Body of pancreas (tissue), 4 donors: ENCODE results near the gene MAP3K4. TPM values are rescaled to one million over a fixed set of nuclear protein-coding genes. Genes with fewer than 3 reads are reported as not detected.

Source experiments
- ATAC-seq: fragments of 150-250 bp; one replicate; pipeline ENCODE4 v1.9.1; 2016
- DNase-seq, 4 donors: peaks; one replicate each; pipeline ENCODE4 v3.0.0-alpha.2; 2019
- H3K27ac ChIP-seq, 4 donors: fragments of 200-600 bp; sonication (generic); 1 replicate in 3 of 4; 2 replicates in 1 of 4; pipeline versions ENCODE4 v1.5.1 to v1.6.1; 2016 to 2019; ENCODE audit warnings: mild to moderate bottlenecking in 1 of 4, mixed read lengths in 1 of 4, moderate library complexity in 1 of 4
- H3K27me3 ChIP-seq, 2 donors: fragments of 200-600 bp; sonication (generic); one replicate each; pipeline ENCODE4 v1.6.0; 2016; ENCODE audit warnings: mild to moderate bottlenecking in 1 of 2
- H3K36me3 ChIP-seq, 2 donors: fragments of 200-600 bp; sonication (generic); replicated peaks in 1 of 2; 2 replicates each; pipeline ENCODE4 v1.5.1; 2016; ENCODE audit warnings: low read depth in 2 of 2; ENCODE audit not compliant: insufficient read depth in 1 of 2
- H3K4me1 ChIP-seq: fragments of 200-600 bp; sonication (generic); one replicate; pipeline ENCODE4 v1.6.0; 2016
- H3K4me3 ChIP-seq, 2 donors: fragments of 200-600 bp; sonication (generic); 1 replicate in 1 of 2; 2 replicates in 1 of 2; pipeline ENCODE4 v1.5.1; 2016 to 2019
- H3K9me3 ChIP-seq, 3 donors: fragments of 200-600 bp; sonication (generic); 1 replicate in 2 of 3; 2 replicates in 1 of 3; pipeline ENCODE4 v1.5.1; 2016
- CTCF ChIP-seq, 7 experiments: fragments of 450-650 bp in 4 of 7; fragments of 200-600 bp in 3 of 7; sonication (generic) in 3 of 7; IDR thresholded peaks; one replicate each; pipeline ENCODE4 v1.5.1; 2016 to 2019; ENCODE audit warnings: antibody characterized with exemption in 7 of 7
- POLR2A ChIP-seq, 3 donors: fragments of 450-650 bp; IDR thresholded peaks; one replicate each; pipeline ENCODE4 v1.6.1; 2016; ENCODE audit warnings: antibody characterized with exemption in 3 of 3, mild to moderate bottlenecking in 2 of 3
- WGBS, 2 donors: methylation state at CpG; one replicate each; pipeline ENCODE4 v1.1.5; 2017; 5-methylcytosine and 5-hydroxymethylcytosine counted together
- intact Hi-C: fragments of 100-400 bp; cut with DNase I; formaldehyde crosslinking; loops from one replicate; pipeline ENCODE4 v1.15.1; 2023
- total RNA-seq, 2 donors: library from RNA; depleted of rRNA; stranded (reverse); fragments of >200 nt; gene quantifications; one replicate each; pipeline ENCODE4 v1.1.0, GENCODE V29; 2016

Gene MAP3K4
- total RNA-seq, 2 donors from 2014 or later, result 20.1 to 31.4 TPM

- H3K27ac ChIP-seq, result no peak overlapping the region
- H3K4me1 ChIP-seq, result no peaks in the 10 kb centered on the region
- no peak for TF ChIP-seq CTCF (IDR thresholded peaks at IDR 0.05)
- no peak for TF ChIP-seq POLR2A (IDR thresholded peaks at IDR 0.05)
- no peaks in the 10 kb centered on the region for H3K27me3 ChIP-seq
- ATAC-seq (no peak), DNase-seq (no peak)
- H3K36me3 ChIP-seq, result no peaks in the 10 kb centered on the region
- WGBS, 2 donors, result 83 to 86% methylated on average over 9 of the region's 9 CpGs
- intact Hi-C loops, result no loop called here
- H3K9me3 ChIP-seq, result no peaks in the 10 kb centered on the region
- H3K4me3 ChIP-seq, result no peak overlapping the region
These were observed 142.4 kb downstream of the MAP3K4 start for GRCh38 chr6:161133963-161134362.

GRCh38 chr6:161134550-161135298 lies 143.2 kb downstream of the MAP3K4 start:
- Histone ChIP-seq H3K9me3 (no peaks in the 10 kb centered on the region), H3K27ac (no peak overlapping the region), H3K4me1 (no peaks in the 10 kb centered on the region), H3K27me3 (no peaks in the 10 kb centered on the region), H3K36me3 (no peaks in the 10 kb centered on the region), H3K4me3 (no peak overlapping the region)
- 95% methylated on average over 17 of the region's 17 CpGs for WGBS, 2 donors
- ATAC-seq (no peak), DNase-seq (no peak)
- TF ChIP-seq POLR2A (IDR thresholded peaks at IDR 0.05) (no peak), CTCF (IDR thresholded peaks at IDR 0.05) (no peak)
- intact Hi-C loops, result no loop called here

- intact Hi-C loops, result no loop called here
- TF ChIP-seq POLR2A (IDR thresholded peaks at IDR 0.05), result no peak
- no peak for TF ChIP-seq CTCF (IDR thresholded peaks at IDR 0.05)
- no peak for DNase-seq
- H3K27me3 ChIP-seq, result no peaks in the 10 kb centered on the region
- WGBS, 2 donors, result 77 to 85% methylated on average over 23 of the region's 23 CpGs
- no peaks in the 10 kb centered on the region for H3K36me3 ChIP-seq
- no peaks in the 10 kb centered on the region for H3K9me3 ChIP-seq
- H3K4me1 ChIP-seq, result no peaks in the 10 kb centered on the region
- no peak for ATAC-seq
- H3K27ac ChIP-seq, result no peak overlapping the region
- no peak overlapping the region for H3K4me3 ChIP-seq
These were observed 144.4 kb downstream of the MAP3K4 start for GRCh38 chr6:161135695-161136591.

GRCh38 chr6:161136655-161137054 lies 145.1 kb downstream of the MAP3K4 start:
- TF ChIP-seq POLR2A (IDR thresholded peaks at IDR 0.05), result no peak
- TF ChIP-seq CTCF (IDR thresholded peaks at IDR 0.05), result no peak
- 89 to 90% methylated on average over 6 to 11 of the region's 11 CpGs for WGBS, 2 donors
- Histone ChIP-seq H3K4me3 (no peak overlapping the region), H3K4me1 (no peaks in the 10 kb centered on the region), H3K36me3 (no peaks in the 10 kb centered on the region), H3K27me3 (no peaks in the 10 kb centered on the region), H3K27ac (no peak overlapping the region), H3K9me3 (no peaks in the 10 kb centered on the region)
- intact Hi-C loops, result no loop called here
- DNase-seq (no peak), ATAC-seq (no peak)
